ENCODE data around the gene GADD45A. TPM values are rescaled to one million over a fixed set of nuclear protein-coding genes. Genes with fewer than 3 reads are reported as not detected.
"Not testable (repeated sequence)": the region's sequence is repeated elsewhere in the genome, so short reads cannot be mapped to it uniquely, and the experiment has no call there.

GADD45A gene
- total RNA-seq, 6 experiments from 2014 or later, result 80.3 to 93.2 (median 83.8) TPM

DNA sequence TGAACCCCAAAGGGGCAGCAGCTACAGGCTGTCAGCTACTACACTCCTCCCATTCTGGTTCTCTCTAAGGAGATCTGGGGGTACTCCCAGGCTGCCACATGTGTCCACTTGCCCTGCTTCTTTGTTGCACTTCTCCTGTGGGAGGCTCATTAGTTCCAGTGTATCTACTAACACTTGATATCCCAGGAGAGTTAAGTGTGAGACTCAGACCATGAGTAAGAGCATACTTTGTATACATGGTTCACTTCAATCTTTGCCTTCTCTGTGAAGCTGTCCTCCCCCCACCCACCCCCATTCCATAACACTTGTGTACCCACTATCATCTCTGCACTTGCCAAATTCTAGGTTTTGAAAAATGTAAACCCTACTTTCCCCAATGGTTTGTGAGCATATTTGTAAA lies 34.9 kb upstream of the GADD45A start:
- Mint-ChIP-seq H3K4me1 (ENCODE audit: low read depth) (peaks cover 11% of the 10 kb centered on the region), H3K36me3 (ENCODE audit: low read depth) (no peaks in the 10 kb centered on the region), H3K27ac (no peak overlapping the region), H3K27me3 (ENCODE audit: insufficient read depth) (no peaks in the 10 kb centered on the region; the same call in 1 of the 2 replicates), H3K4me3 (no peak overlapping the region), H3K9me3 (no peaks in the 10 kb centered on the region)
- DNase-seq, result no peak
- TF ChIP-seq, protein P1, sequence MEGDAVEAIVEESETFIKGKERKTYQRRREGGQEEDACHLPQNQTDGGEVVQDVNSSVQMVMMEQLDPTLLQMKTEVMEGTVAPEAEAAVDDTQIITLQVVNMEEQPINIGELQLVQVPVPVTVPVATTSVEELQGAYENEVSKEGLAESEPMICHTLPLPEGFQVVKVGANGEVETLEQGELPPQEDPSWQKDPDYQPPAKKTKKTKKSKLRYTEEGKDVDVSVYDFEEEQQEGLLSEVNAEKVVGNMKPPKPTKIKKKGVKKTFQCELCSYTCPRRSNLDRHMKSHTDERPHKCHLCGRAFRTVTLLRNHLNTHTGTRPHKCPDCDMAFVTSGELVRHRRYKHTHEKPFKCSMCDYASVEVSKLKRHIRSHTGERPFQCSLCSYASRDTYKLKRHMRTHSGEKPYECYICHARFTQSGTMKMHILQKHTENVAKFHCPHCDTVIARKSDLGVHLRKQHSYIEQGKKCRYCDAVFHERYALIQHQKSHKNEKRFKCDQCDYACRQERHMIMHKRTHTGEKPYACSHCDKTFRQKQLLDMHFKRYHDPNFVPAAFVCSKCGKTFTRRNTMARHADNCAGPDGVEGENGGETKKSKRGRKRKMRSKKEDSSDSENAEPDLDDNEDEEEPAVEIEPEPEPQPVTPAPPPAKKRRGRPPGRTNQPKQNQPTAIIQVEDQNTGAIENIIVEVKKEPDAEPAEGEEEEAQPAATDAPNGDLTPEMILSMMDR (IDR thresholded peaks at IDR 0.05), result no peak

DNA sequence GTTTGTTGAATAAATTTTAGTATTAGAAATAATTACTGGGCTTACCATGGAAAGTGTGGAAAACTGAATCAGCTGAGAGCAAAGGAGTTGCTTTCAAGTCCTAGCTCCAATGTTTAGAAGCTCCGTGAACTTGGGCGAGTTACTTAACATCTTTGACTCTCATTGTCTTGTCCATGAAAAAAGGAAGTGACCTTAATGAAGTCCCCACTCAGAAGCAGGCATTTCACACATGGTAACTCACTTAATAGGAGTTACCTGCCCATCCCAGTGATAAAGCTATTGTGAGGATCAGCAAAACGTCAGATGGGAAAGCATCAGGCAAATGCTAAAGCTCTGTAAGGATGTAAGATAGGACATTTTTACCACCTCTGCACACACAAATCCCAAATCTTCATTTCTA lies 34.0 kb upstream of the GADD45A start:
- H3K36me3 Mint-ChIP-seq (ENCODE audit: low read depth), result no peaks in the 10 kb centered on the region
- H3K27me3 Mint-ChIP-seq (ENCODE audit: insufficient read depth), result no peaks in the 10 kb centered on the region; the same call in 1 of the 2 replicates

DNA sequence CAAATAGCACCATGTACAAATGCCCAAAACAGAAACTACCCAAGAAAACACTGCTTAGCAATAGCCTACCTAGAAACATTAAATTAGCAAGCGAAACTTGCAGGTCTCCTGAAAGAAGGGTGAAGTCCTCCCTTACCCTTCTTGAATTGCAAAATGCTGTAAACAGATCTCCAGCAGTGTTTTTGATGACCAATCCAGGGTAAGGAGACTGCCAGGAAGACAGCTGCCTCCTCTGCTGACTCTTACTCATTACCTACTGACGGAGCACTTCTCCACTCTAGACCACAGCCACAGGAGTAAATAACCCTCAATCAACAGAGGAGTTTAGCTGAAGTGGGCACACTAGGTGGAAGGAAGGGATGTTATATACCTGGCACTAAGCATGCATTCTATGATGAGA lies 32.2 kb upstream of the GADD45A start:
- Mint-ChIP-seq H3K4me1 (ENCODE audit: low read depth) (peaks cover 11% of the 10 kb centered on the region), H3K36me3 (ENCODE audit: low read depth) (no peaks in the 10 kb centered on the region), H3K27ac (no peak overlapping the region), H3K27me3 (ENCODE audit: insufficient read depth) (no peaks in the 10 kb centered on the region; the same call in 1 of the 2 replicates), H3K4me3 (no peak overlapping the region), H3K9me3 (no peaks in the 10 kb centered on the region)
- TF ChIP-seq, protein P1 (IDR thresholded peaks at IDR 0.05), result no peak
- DNase-seq, result peak; percentile 69

More for the DNA sequence above, 34.0 kb upstream of the GADD45A start:
- Mint-ChIP-seq H3K9me3 (no peaks in the 10 kb centered on the region), H3K27ac (no peak overlapping the region), H3K4me3 (no peak overlapping the region), H3K4me1 (ENCODE audit: low read depth) (peaks cover 11% of the 10 kb centered on the region)
- TF ChIP-seq, protein P1 (IDR thresholded peaks at IDR 0.05), result no peak
- no peak for DNase-seq

DNA sequence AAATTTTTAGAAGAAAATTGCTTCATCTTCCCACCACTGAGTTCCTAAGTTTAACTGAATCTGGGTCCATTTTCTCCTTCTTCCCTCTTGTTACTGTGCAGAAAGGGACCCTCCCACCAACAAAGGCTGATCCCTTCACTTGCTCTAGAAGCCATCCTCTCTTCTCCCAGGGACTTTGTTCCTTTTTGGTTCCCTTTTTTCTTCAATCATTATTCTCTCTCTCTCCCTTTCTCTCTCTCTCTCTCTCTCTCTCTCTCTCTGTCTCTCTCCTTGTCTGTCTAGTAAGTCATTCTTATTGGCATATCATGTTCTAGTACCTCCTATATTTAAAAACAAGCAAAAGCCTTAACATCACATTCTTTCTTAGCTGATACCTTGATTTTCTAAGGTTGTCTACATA lies 31.7 kb upstream of the GADD45A start:
- H3K4me1 Mint-ChIP-seq (ENCODE audit: low read depth), result peaks cover 11% of the 10 kb centered on the region
- DNase-seq, result no peak
- H3K27me3 Mint-ChIP-seq (ENCODE audit: insufficient read depth), result no peaks in the 10 kb centered on the region; the same call in 1 of the 2 replicates
- H3K27ac Mint-ChIP-seq, result no peak overlapping the region; the same call in 1 of the 2 replicates
- TF ChIP-seq, protein P1 (IDR thresholded peaks at IDR 0.05), result no peak
- no peaks in the 10 kb centered on the region for H3K36me3 Mint-ChIP-seq (ENCODE audit: low read depth)
- H3K9me3 Mint-ChIP-seq, result no peaks in the 10 kb centered on the region
- H3K4me3 Mint-ChIP-seq, result no peak overlapping the region

DNA sequence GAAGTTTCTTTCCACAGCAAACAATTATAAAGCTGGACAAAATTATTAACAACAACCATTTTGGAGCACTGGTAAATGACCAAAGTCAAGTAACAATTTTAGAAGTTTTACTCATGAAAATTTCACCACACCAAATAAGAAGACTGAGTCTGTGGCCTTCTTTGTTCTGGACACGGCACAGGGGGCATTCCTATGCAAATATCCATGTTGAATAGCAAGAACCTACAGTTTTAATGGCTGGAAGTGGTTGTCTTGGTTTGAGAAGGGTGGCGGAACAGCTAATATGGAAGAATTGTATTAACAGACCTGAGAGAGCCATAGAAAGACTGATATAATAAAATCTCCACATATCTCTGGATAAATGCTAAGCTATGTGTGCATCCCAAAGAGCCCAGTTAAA lies 29.4 kb upstream of the GADD45A start:
- Mint-ChIP-seq H3K9me3 (no peaks in the 10 kb centered on the region), H3K36me3 (ENCODE audit: low read depth) (no peaks in the 10 kb centered on the region), H3K4me3 (no peak overlapping the region), H3K27me3 (ENCODE audit: insufficient read depth) (no peaks in the 10 kb centered on the region; the same call in 1 of the 2 replicates), H3K4me1 (ENCODE audit: low read depth) (peaks cover 11% of the 10 kb centered on the region), H3K27ac (no peak overlapping the region)
- TF ChIP-seq, protein P1 (IDR thresholded peaks at IDR 0.05), result no peak
- no peak for DNase-seq

DNA sequence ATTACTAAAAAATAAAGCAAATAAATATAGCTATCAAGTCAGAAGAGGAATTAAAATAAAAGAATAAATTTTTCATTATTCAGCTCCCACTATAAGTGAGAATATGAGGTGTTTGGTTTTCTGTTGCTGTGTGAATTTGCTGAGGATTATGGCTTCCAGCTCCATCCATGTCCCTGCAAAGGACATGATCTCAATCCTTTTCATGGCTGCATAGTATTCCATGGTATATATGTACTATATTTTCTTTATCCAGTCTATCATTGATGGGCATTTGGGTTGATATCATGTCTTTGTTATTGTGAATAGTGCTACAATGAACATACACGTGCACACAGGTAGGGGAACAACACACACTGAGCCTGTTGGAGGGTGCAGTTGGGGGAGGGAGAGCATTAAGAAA lies 27.8 kb upstream of the GADD45A start:
- H3K36me3 Mint-ChIP-seq (ENCODE audit: low read depth); H3K4me3 Mint-ChIP-seq; H3K27me3 Mint-ChIP-seq (ENCODE audit: insufficient read depth); H3K9me3 Mint-ChIP-seq; DNase-seq; H3K27ac Mint-ChIP-seq: not testable (repeated sequence)
- H3K4me1 Mint-ChIP-seq (ENCODE audit: low read depth), result peaks cover 11% of the 10 kb centered on the region
